GM19099 (cell line): ENCODE data around the gene CLPSL1.

ENCODE experiments used
- POLR2A ChIP-seq: IDR thresholded peaks from 3 replicates; pipeline ENCODE4 v1.6.1; 2011; ENCODE audit warnings: low read depth; ENCODE audit not compliant: insufficient read length; ENCODE audit errors: extremely low read depth

The CLPSL1 gene, protein sequence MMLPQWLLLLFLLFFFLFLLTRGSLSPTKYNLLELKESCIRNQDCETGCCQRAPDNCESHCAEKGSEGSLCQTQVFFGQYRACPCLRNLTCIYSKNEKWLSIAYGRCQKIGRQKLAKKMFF

DNA sequence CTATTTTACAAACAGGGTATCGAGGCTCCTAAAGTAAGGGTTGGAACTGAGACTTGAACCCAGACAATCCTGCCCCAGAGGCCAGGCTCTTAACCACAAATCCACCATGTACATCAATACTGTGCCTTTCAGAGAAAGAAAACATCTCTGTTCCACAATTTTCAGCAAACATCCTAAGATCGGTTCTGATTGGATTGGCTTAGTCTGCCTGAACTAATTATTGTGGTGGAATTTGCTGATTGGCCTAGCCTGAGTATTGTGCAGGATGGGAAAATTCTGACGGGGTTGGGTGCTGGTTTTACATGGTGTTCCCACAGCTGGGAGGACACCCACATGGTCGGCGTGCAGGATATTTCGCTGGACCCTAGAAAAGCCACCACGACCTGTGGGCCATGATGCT is at the start of gene CLPSL1:
CLPSL1 (plus strand) TSS at position 301 of the 400 bp plus-strand sequence; CDS start at position 393, 92 bp downstream.
- no peak for TF ChIP-seq POLR2A

DNA sequence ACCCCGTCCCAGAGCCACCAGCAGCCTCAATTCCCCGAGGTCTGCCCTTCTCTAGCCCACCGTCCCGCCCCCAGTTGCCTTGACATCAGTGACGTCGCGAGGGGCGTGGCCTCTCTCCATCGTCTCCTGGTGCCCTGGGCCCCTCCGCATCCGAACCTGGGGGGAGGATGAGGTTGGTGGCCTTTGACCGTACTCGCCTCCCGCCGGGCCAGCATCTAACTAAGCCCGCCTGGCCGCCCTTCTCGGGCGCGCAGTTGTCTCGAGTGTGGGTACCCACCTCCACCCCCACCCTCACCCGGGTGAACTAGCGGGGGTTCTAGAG is 49.4 kb upstream of the CLPSL1 start:
- peak; percentile 76 for TF ChIP-seq POLR2A

DNA sequence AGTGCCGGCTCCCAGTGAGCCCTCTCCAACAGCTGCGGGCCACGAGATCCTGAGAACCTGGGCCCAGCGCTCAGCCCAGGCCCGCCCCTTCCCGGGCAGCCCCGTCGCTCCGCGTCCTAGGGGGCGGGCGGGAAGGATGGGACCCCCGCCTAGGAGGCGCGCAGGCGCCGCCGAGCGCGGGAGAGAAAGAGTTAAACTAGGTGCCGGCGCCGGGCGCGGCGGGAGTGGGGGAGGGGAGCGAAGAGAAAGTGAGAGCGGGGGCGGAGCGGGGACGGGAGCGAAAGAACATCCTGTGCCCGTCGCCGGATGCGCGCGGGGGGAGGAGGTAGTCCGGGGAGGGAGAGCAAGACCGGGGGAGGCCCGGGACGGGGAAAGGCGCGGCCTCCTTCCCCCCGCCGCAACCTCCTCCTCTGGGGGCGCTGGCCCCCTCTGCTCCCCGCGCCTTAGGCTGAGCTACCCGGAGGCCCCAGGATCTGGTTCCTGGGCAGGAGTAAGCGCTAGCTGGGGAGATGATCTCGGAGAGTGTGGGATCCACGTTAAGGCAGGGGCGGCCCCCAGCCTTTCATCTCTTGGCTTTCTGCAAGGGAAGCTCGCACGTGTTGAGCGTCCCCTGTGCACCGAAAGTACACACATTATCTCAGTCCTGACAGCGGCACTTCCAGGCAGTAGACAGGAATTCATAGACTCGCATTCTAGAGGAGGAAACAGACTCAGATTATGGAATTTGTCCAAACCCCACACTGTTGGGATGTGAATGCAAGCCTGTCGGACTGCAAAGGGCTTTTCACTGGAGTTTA is 48.9 kb upstream of the CLPSL1 start:
- TF ChIP-seq POLR2A = peak; percentile 60

DNA sequence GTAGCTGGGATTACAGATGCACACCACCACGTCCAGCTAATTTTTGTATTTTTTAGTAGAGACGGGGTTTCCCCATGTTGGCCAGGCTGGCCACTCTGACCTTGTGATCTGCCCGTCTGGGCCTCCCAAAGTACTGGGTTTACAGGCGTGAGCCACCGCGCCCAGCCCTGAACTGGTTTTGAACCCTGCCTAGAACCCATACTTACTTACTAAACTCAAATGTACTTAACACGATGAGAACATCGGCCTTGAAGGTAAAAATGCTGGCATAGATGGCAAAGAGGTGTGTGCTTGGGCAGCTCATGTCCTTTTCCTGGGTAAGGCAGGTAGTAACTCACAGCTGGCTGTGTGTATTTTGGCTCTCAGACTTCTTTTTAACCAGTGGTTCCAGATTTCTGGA is 47.2 kb upstream of the CLPSL1 start:
- no peak for TF ChIP-seq POLR2A

DNA sequence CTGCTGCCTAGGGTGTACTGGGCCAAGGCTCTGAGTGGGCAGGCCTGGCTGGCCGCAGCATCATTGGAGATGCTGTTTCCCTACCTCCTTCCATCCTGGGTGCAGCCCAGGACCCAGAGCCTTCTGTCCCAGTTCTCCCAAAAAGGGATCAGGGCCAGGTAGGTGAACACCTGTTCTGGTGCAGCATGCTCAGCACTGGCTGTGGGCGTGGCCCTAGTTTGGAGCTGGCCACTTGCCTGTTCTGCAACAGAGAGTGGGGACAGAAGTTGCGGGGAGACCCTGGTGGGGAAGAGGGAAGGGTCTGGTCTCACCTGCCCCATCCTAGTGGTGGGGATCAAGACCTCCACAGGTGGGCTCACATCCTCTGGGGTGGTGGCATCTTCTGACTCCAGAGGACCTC is 45.4 kb upstream of the CLPSL1 start:
- no peak for TF ChIP-seq POLR2A

DNA sequence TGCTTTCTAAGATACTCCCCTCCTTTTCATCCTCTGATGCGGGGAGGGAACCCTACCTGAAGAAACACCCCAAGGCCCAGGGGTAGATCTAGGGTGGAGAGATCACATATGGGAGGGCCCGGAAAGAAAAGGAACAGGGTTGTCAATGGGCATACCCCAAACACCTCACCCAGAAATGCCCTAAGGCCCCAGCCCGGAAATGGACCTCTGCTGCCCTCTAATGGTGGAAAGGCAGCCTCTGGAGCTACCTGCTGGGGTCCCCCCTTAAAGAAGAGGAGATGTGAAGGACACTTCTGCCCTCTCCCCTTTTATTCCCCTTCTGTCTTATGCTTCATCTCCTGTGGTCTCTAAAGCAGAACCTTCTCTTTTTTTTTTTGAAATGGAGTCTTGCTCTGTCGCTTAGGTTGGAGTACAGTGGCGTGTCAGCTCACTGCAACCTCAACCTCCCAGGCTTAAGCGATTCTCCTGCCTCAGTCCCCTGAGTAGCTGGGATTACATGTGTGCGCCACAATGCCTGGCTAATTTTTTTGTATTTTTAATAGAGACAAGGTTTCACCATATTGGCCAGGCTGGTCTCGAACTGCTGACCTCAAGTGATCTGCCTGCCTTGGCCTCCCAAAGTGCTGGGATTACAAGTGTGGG is 44.4 kb upstream of the CLPSL1 start:
- no peak for TF ChIP-seq POLR2A

DNA sequence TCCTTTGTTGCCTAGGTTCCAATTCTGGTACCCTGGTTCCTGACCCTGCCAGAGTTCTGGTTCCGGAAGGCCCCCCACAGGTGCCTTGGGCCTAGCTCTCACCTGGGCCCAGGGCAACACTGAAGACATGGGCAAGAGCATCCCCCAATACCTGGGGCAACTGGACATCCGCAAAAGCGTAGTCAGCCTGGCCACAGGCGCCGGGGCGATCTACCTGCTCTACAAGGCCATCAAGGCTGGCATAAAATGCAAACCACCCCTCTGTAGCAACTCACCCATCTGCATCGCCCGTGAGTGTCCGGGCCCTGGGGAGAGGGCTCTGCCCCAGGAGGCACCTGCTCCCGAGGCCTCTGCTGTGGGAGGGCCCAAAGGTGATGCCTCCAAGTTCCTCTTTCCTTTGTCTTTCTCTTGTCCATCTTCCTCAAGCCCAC is 43.8 kb upstream of the CLPSL1 start, which contains the start of gene ARMC12:
ARMC12 (plus strand) TSS at position 51 of the 431 bp plus-strand sequence; CDS start at position 128, 77 bp downstream.
- TF ChIP-seq POLR2A = no peak

DNA sequence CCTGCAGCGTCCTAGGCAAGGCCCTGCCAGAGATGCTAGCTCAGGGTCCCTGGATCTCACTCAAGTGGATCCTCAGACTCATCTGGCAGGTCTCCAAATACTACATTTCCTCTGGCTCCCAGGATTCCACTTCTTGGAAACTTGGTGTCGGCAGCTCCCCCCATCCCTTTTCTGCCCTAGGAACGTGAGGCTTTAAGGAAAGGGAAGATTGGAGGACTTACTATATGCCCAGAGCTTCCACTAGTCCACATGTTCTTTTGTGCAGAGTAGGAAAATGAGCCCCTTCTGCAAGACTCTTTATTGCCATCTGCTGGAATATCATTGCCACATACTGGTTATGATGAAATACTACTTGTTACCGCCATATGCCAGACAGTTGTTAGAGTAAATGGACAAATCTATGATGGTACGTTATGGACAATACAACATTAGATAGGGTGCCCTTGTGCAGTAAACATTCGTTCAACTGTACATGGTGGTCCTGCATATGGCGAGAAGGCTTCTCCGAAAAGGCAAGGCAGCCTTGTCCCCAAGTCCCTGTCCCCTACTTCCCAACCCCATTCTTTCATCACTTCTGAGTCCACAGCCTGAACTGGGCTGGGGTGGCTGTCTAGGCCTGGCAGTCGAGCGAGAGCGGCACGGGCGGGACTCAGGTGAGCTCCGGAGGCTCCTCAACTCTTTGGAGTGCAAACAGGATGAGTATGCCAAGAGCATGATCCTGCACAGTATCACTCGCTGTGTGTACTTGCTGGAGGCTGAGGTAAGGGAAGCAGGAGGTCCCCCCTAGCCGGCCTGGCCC is 43.2 kb upstream of the CLPSL1 start:
- TF ChIP-seq POLR2A = no peak

DNA sequence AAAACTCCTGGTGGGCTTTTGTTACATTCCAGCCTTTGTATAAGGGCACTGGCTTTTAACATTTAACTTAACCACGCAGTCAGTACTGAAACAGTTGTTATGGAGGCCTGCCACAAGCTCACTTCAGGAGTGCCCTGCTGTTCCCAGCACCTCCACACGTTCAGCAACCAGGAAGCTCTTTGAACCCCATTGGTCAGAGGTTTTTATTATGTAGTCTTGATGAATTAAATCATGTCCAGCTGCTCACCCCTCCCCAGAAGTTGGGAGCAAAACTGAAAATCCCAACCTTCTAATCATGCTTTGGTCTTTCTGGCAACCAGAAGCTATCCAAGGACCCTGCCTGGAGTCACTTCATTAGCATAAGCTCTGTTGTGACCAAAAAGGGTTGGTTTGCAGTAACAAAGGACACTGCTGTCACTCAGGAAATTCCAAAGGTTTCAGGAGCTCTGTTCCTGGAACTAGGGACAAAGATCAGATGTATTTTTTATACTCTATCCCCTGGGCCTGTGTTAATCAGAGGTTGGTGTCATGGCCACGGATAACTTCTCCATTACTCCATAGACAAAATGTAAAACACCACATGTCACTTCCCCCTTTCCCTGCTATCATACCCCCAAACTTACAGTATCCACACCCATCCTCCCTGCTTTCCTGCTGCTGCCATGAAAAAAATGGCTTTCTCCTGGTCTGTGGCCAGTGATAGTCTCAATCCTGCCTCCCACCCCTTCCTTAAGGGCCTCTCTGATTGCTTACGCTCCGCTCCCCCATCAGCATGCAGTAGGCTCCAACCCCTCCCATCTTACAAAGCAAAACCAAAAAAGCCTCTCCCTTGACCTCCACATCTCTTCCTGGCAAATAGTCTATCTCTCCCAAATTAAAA is 40.9 kb upstream of the CLPSL1 start:
- no peak for TF ChIP-seq POLR2A

DNA sequence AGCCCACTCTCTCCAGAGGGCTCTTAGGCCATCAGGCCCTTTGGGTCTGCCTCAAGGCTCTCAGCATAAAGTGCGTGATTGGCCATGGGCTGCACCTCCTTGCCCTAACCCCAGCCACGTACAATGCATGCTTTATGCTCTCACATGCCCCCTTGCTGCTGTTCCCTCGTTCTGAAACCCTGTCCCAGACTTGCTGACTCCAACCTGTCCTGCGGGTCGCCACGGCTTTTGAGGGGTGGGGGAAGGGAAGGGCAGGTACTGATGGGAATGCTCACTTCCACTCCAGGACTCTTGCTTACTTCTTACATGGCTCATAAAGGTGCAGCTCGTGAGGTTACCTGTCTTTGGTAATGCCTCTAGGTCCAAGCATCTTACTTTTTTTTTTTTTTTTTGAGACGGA is 38.0 kb upstream of the CLPSL1 start:
- TF ChIP-seq POLR2A = no peak

DNA sequence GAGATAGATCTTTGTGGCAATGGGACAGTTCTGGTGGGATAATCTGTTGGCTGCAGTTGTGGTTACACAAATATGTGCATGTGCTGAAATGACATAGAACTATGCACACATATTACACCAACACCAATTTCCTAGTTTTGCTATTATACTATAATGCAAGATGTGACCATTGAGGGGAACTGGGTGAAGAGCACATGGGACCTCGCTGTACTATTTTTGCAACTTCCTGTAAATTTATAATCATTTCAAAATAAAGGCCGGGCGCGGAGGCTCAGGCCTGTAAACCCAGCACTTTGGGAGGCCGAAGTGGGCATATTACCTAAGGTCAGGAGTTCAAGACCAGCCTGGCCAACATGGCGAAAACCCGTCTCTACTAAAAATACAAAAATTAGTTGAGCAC is 35.3 kb upstream of the CLPSL1 start:
- TF ChIP-seq POLR2A = no peak

DNA sequence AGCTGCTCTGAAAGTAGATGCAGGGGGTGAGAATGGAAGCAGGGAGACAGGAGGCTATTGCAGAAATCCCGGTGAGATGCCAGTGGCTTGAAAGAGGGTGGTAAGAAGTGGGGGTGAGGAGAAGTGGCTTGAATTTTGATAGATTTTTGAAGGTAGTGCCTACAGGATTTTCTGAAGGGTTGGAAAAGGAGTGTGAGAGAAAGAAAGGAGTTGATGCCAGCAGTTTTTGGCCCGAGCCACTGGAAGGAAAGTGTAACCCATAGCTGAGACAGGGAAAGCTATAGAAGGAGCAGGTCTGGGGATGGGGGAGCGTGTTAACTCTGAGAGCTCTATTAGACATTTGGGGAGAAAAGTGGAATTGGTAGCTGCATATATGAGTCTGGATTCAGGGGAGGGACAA is 34.3 kb upstream of the CLPSL1 start:
- no peak for TF ChIP-seq POLR2A

DNA sequence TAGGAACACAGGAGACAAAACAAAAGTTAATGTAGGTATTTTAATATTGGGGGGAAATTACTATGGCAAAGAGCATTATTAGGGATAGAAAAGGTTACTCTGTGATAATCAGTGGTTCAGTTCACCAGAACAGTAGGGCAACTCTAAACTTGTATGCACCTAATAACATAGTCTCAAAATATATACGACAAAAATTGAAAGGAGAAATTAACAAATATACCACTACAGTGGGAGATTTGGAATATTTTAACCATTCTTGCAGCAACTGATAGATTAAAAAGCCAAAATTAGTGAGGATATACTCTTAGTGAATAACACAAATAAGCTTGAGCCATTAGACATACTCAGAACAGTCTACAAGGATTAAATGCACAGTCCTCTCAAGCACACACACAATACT is 32.9 kb upstream of the CLPSL1 start:
- no peak for TF ChIP-seq POLR2A

DNA sequence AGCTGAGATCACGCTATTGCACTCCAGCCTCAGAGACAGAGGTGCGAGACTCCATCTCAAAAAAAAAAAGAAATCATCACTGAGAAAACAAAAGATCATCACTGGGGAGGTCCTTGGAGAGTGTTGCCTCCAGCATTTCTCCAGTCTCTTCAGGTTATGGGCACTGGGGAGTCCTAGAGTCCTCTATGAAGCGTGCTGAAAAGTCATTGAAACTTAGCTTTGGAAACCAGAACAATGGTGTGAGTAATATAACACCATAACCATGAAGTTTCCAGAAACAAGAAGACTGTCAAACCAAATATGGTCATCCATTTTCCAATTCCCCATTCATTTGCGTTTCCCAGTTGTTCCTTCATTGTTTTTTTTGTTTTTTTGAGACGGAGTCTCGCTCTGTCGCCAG is 30.3 kb upstream of the CLPSL1 start:
- no peak for TF ChIP-seq POLR2A
